Measurements from ENCODE around the gene TEAD4.

The TEAD4 gene

DNA sequence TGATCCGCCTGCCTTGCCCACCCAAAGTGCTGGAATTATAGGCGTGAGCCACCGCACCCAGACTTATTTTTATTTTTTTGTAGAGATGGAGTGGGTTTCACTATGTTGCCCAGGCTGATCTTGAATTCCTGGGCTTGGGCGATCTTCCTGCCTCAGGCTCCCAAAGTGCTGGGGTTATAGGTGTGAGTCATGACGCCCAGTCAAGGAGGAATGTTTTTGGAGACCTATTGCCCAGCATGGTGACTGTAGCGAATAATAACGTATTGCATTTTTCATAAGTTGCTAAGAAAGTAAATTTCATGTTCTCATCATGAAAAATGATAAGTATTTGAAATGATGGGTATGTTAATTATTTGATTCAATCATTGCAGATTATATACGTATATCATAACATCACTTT lies 46.5 kb downstream of the TEAD4 start:
- H3K4me3 Mint-ChIP-seq: no peak overlapping the region
- H3K9me3 Mint-ChIP-seq: no peaks in the 10 kb centered on the region
- H3K27ac Mint-ChIP-seq: no peak overlapping the region
- H3K36me3 Mint-ChIP-seq: no peaks in the 10 kb centered on the region
- no peaks in the 10 kb centered on the region for H3K4me1 Mint-ChIP-seq
- no peaks in the 10 kb centered on the region for H3K27me3 Mint-ChIP-seq

DNA sequence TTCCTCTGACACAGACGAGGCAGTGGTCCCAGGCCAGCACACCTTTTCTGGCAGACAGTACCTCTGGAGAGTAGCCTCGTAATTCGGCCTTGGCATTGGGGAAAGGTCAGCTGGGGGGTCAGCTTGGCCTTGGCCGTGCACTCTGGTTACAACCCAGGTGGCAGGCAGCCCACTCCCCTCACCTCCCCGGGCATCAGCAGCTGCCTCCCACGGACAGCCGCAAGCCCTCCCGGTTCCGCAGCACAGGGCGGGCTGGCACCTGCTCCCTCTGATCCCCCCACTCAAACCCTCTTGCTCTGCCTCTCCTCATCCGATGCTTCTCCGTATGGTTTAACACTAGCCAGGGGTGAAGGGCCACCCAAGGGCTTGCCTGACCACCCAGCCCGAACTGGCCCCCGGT lies 50.6 kb downstream of the TEAD4 start:
- Mint-ChIP-seq H3K4me1 (no peaks in the 10 kb centered on the region), H3K9me3 (no peaks in the 10 kb centered on the region), H3K27ac (no peak overlapping the region), H3K36me3 (no peaks in the 10 kb centered on the region), H3K27me3 (no peaks in the 10 kb centered on the region), H3K4me3 (no peak overlapping the region)

DNA sequence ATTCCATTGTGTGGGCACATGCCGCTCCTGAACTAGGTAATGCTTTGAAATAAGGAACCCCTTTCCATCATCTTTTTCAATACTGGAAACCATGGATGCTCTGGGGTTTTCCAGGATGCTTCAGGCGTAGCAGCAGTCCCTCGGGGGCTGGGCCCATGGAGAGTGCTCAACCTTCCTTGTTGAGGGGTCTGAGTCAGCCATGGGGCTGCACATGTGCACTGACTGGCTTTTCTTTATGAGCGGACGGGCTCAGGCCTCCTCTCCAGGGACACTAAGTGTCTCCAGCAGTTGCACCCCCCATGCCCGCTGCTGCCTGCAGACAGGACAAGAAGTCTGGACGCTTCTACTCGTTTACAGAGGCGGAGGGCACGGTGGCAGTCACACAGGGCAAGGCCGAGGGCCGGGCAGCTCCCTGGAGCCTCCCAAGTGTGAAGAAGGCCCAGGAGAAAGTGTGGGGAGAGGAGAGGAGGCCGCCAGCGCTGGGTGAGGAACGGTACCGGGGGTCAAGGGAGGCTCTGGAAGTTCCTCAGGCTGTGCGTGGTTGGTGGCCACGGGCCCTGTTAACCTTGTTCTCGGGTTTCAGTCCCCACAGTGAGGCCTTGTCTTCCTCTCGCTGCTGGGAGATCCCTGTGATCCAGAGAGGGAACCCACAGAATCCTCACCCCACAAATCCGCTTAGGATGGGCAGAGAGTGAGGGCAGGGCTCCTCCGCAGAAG lies 51.2 kb downstream of the TEAD4 start:
- Mint-ChIP-seq H3K27ac (no peak overlapping the region), H3K9me3 (no peaks in the 10 kb centered on the region), H3K36me3 (no peaks in the 10 kb centered on the region), H3K4me3 (no peak overlapping the region), H3K4me1 (no peaks in the 10 kb centered on the region), H3K27me3 (no peaks in the 10 kb centered on the region)

DNA sequence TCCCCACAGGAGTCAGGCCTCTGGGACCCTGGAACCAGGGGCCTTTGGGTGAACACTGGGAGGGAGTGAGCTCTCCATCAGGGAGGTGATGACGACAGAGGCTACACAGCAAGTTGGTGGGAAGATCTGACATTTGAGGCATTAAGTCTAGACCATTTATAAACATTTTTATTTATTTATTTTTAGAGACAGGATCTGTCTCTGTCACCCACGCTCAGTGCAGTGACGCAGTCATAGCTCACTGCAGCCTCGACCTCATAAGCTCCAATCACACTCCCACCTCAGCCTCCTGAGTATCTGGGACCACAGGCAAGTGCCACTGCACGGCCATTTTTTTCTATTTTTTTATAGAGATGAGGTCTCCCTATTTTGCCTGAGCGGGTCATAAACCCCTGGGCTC lies 53.6 kb downstream of the TEAD4 start:
- H3K27ac Mint-ChIP-seq: no peak overlapping the region
- H3K4me1 Mint-ChIP-seq: no peaks in the 10 kb centered on the region
- H3K4me3 Mint-ChIP-seq: no peak overlapping the region
- no peaks in the 10 kb centered on the region for H3K36me3 Mint-ChIP-seq
- no peaks in the 10 kb centered on the region for H3K9me3 Mint-ChIP-seq
- no peaks in the 10 kb centered on the region for H3K27me3 Mint-ChIP-seq

DNA sequence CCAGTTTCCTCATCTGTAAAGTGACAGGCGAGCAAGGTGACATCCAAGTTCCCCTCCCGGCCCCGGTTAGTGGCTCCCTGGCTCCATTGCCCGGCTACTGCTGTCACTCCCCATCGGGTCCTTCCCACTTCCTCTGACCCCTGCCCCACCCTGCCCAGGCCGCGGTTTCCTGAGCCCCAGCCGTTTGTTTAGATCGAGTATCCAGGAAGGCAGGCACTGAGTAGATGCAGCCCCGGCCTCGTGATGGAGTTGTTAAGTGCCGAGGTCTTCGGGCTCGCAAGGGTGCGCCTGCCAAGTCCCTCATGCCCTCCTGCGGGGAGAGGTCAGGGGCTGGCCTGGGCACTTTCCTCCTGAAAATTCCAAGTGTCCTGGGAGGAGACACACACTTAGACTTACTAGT lies 55.4 kb downstream of the TEAD4 start:
- no peak overlapping the region for H3K4me3 Mint-ChIP-seq
- H3K36me3 Mint-ChIP-seq: no peaks in the 10 kb centered on the region
- no peak overlapping the region for H3K27ac Mint-ChIP-seq
- H3K27me3 Mint-ChIP-seq: no peaks in the 10 kb centered on the region
- H3K4me1 Mint-ChIP-seq: no peaks in the 10 kb centered on the region
- H3K9me3 Mint-ChIP-seq: no peaks in the 10 kb centered on the region

DNA sequence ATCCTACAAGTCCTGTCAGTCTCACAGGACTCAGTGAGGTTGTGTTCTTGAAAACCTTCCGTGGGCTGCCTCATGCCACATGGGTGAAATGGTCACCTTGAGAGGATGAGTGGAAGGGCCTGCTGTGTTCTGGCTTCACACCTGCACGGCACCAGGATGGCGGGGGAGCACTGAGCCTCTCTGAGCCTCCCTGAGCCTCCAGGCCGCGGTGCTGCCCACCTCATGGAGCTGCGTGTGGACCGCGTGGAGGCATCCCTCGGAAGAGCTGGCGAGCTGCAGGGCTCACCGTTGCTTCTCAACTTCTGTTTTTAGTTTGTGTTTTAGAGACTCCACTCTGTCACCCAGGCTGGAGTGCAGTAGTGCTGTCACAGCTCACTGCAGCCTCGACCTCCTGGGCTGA lies 56.2 kb downstream of the TEAD4 start:
- H3K27me3 Mint-ChIP-seq: no peaks in the 10 kb centered on the region
- no peaks in the 10 kb centered on the region for H3K9me3 Mint-ChIP-seq
- H3K4me1 Mint-ChIP-seq: no peaks in the 10 kb centered on the region
- H3K27ac Mint-ChIP-seq: no peak overlapping the region
- H3K36me3 Mint-ChIP-seq: no peaks in the 10 kb centered on the region
- H3K4me3 Mint-ChIP-seq: no peak overlapping the region

DNA sequence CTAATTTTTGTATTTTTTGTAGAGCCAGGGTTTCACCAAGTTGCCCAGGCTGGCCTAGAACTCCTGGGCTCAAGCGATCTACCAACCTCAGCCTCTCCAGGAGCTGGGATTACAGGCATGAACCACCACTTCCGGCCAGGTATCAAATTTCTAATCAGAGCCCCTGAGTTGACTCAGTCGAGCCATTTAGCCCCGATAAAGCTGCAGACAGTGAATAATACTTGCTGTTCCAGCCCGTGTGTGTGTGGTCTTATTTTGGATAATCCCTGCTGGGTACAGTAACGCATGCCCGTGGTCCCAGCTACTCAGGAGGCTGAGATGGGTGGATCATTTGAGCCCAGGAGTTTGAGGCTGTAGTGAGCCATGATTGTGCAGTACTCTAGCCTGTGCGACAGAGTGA lies 57.0 kb downstream of the TEAD4 start:
- Mint-ChIP-seq H3K4me1 (no peaks in the 10 kb centered on the region), H3K9me3 (no peaks in the 10 kb centered on the region), H3K36me3 (no peaks in the 10 kb centered on the region), H3K27me3 (no peaks in the 10 kb centered on the region), H3K27ac (no peak overlapping the region), H3K4me3 (no peak overlapping the region)

DNA sequence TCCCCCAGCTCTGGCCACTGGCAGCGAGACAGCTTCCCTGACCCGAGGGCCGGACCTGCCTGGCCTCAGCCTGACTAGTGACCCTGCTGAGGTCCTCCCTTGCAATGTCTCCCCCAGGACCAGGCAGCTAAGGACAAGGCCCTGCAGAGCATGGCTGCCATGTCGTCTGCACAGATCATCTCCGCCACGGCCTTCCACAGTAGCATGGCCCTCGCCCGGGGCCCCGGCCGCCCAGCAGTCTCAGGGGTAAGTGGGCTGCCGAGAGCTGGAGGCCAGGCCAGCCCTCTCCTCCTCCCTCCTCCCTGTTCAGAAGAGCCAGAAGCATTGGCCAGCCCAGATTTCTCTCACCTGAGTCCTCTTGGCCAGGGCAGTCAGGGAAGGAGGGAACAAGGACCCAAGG lies 58.1 kb downstream of the TEAD4 start:
- no peaks in the 10 kb centered on the region for H3K4me1 Mint-ChIP-seq
- no peak overlapping the region for H3K27ac Mint-ChIP-seq
- H3K4me3 Mint-ChIP-seq: no peak overlapping the region
- no peaks in the 10 kb centered on the region for H3K9me3 Mint-ChIP-seq
- no peaks in the 10 kb centered on the region for H3K36me3 Mint-ChIP-seq
- no peaks in the 10 kb centered on the region for H3K27me3 Mint-ChIP-seq

DNA sequence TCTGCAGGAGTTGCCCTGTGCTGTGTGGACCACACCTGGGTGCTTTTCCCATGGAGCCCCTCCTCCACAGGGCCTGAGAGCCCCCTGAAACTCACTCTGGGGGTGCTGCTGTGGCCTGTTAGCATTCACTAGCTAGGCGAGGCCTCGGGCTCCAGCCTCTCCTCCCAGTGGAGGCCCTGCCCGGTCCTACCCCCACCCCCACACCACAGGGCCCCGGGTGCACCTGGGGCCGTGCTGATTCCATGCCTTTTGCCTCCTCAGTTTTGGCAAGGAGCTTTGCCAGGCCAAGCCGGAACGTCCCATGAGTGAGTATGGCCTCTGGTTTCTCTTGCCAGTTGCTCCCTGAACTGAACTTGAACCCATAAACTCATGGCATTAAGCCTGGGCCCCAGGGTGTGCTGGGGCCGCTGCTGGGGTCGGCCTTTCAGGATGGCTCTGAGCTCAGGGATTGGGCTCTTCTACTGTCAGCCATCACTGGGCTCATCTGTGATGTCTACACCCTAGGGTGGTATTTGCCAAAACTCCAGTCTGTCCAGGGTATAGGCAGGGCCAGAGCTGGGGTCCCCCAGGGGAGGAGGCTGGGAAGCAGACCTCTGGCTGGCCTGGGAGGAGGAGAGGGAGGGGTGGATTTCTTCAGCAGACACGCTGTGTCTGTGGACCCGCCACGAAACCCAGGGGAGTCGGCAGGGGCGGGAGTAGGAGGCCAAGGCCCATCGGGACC lies 59.2 kb downstream of the TEAD4 start:
- H3K9me3 Mint-ChIP-seq: no peaks in the 10 kb centered on the region
- H3K4me3 Mint-ChIP-seq: no peak overlapping the region
- H3K27me3 Mint-ChIP-seq: no peaks in the 10 kb centered on the region
- no peak overlapping the region for H3K27ac Mint-ChIP-seq
- H3K36me3 Mint-ChIP-seq: no peaks in the 10 kb centered on the region
- H3K4me1 Mint-ChIP-seq: no peaks in the 10 kb centered on the region

DNA sequence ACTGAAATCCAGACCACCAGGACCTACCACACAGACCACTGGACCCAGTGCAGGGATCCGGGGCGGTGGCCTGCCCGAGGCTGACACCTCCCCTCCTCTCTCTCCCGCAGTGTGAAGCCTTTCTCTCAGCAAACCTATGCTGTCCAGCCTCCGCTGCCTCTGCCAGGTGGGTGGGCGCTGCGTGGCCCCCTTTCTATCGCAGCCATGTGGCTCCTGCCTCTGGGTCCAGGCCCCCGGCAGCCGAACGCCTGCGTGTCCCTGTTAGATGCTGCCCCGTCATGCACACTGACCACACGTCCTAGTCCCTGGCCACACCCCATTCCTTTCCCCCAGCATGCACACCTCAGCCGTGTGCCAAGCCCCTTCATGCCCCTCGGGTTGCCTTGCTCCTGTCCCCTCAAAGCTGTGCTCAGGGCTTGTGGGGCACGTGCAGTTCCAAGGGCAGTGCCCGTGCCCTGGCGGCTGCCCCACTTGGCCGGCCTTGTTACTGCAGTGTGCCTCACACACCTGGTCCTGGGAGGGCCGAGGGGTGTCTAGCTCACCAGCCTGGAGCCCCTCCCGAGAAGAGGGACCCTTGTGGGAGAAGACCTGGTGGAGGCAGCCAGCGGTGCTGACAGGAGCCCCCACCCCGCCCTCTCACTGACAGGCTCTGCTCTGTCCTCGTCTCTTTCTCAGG lies 59.9 kb downstream of the TEAD4 start:
- Mint-ChIP-seq H3K27me3 (no peaks in the 10 kb centered on the region), H3K4me3 (no peak overlapping the region), H3K27ac (no peak overlapping the region), H3K9me3 (no peaks in the 10 kb centered on the region), H3K4me1 (no peaks in the 10 kb centered on the region), H3K36me3 (no peaks in the 10 kb centered on the region)

DNA sequence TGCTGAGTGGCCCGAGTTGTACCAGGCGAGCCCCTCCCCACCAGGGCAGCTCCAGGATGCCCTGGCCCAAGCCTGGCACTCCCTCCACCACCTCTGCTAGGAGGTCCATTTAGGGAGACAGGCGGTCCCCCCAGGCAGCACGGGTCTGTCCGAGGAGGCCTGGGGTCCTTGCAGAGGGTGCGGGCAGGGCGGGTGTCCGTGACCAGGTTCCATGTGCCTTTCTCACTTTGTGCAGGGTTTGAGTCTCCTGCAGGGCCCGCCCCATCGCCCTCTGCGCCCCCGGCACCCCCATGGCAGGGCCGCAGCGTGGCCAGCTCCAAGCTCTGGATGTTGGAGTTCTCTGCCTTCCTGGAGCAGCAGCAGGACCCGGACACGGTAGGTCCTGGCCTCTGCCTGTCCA lies 61.2 kb downstream of the TEAD4 start:
- H3K4me1 Mint-ChIP-seq: no peaks in the 10 kb centered on the region
- no peaks in the 10 kb centered on the region for H3K9me3 Mint-ChIP-seq
- H3K27ac Mint-ChIP-seq: no peak overlapping the region
- no peak overlapping the region for H3K4me3 Mint-ChIP-seq
- H3K36me3 Mint-ChIP-seq: no peaks in the 10 kb centered on the region
- H3K27me3 Mint-ChIP-seq: no peaks in the 10 kb centered on the region

DNA sequence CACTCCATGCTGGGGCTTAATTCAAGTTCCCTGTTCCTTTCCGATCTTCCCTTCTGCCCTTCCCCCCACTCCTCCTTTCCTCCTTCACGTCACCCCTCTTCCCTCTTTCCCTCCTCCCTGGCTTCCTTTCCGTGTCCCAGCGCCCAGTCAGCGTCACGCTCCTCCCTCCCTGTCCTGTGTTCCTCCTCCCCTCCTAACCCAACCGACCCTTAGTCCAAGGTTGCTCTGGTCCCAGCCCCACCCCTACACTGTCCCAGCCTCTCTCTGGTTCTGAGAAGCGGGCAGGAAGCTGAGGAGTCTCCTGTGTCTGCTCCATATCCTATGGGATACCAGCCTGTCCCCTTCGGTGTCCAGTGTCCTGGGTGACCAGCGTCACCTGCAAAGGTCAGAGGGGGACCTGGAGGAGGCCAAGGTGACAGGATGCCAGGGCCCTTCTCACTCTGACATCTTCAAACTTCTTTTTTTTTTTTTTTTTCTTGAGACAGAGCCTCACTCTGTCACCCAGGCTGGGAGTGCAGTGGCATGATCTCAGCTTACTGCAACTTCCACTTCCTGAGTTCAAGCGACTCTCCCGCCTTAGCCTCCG lies 61.7 kb downstream of the TEAD4 start:
- Mint-ChIP-seq H3K4me3 (no peak overlapping the region), H3K9me3 (no peaks in the 10 kb centered on the region), H3K27ac (no peak overlapping the region), H3K36me3 (no peaks in the 10 kb centered on the region), H3K27me3 (no peaks in the 10 kb centered on the region), H3K4me1 (no peaks in the 10 kb centered on the region)

DNA sequence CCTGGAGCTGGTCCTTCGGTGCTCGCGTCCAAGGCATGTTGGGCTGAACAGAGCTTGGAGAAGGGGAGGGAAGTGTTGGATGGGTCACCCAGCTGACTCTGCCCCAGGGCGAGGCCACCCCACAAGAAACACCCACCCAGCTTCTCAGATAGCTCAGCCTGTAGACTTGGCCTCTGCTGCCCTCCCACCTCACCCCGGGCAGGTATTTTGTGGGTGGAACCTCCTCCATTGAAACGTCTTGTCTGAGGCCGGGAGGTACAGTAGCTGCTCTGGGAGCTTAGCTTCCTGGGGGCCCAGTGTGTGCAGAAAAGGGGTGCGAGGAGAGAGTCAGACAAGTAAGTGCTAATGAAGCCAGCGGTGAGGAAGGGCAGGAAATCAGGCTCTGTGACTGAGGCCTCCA lies 63.2 kb downstream of the TEAD4 start:
- Mint-ChIP-seq H3K4me1 (no peaks in the 10 kb centered on the region), H3K27me3 (no peaks in the 10 kb centered on the region), H3K9me3 (no peaks in the 10 kb centered on the region), H3K27ac (no peak overlapping the region), H3K36me3 (no peaks in the 10 kb centered on the region), H3K4me3 (no peak overlapping the region)

DNA sequence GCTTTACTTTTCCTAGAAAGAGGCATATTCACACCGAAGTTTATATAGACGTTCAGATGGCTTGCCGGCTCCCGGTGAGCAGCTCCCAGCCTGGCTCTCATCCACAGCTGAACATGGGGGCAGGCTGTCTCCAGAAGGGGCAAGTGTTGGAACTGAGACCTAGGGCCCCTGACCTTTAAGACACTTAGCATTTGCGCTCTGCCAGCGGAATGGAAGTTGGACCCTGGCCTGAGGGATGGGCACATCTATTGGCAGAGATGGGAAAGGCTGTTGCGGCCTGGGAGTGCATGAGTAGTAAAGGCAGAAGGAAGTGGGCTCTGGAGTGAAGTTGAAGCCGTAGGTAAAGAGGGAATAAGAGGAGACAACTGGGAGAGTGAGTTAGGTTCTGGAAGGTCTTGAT lies 63.8 kb downstream of the TEAD4 start:
- H3K27ac Mint-ChIP-seq: no peak overlapping the region

DNA sequence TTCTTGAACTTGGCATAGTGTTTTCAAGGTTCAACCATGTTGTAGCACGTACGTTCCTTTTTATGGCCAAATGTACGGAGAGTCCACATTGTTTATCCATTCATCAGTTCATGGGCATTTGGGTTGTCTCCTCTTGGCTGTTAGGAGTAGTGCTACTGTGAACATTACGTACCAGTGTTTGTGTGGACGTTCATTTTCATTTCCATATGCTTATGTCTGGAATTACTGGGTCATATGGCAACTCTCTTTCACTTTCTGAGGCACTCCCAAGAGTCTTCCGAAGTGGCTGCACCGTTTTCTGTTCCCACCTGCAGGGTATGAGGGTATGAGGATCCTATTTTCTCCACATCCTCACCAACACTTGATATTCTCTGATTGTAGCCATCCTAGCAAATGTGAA lies 68.9 kb downstream of the TEAD4 start:
- no peaks in the 10 kb centered on the region for H3K36me3 Mint-ChIP-seq
- peaks cover 3% of the 10 kb centered on the region for H3K27me3 Mint-ChIP-seq
- no peak overlapping the region for H3K4me3 Mint-ChIP-seq
- H3K9me3 Mint-ChIP-seq: no peaks in the 10 kb centered on the region
- no peak overlapping the region for H3K27ac Mint-ChIP-seq
- H3K4me1 Mint-ChIP-seq: no peaks in the 10 kb centered on the region

More for the DNA sequence above, 63.8 kb downstream of the TEAD4 start:
- H3K9me3 Mint-ChIP-seq: no peaks in the 10 kb centered on the region
- no peaks in the 10 kb centered on the region for H3K27me3 Mint-ChIP-seq
- H3K4me1 Mint-ChIP-seq: no peaks in the 10 kb centered on the region
- no peak overlapping the region for H3K4me3 Mint-ChIP-seq
- no peaks in the 10 kb centered on the region for H3K36me3 Mint-ChIP-seq

DNA sequence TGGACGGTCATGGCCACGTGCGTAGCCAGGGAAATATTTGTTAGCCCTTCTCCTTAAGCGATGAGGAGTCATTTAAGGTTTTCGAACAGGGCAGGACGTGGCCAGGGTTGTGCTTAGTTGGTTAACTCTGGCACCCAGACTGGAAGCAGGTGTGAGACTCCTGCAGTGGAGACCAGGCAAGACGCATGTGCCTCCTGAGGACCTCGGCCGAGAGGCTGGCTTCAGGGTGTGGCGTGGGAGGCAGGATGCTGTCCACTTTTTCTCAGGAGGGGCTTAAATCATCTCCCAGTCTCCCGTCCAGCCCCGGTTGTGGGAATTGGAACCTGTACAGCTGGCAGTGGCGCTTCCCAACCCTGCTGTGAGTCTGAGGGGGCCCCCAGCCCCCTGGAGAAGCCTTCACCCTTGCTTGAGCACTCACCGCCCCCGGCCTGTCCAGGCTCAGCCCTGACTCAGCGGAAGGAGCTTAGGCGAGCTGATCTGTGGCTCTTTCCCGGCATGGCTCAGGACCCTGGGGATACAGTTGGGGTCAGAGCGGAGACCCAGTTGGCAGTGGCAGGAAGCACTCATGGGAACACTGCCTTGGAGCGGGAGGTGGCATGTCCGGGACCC lies 71.7 kb downstream of the TEAD4 start:
- Mint-ChIP-seq H3K36me3 (no peaks in the 10 kb centered on the region), H3K4me3 (no peak overlapping the region), H3K27me3 (peaks cover 3% of the 10 kb centered on the region)

More for the DNA sequence above, 71.7 kb downstream of the TEAD4 start:
- H3K9me3 Mint-ChIP-seq: no peaks in the 10 kb centered on the region
- no peaks in the 10 kb centered on the region for H3K4me1 Mint-ChIP-seq
- H3K27ac Mint-ChIP-seq: no peak overlapping the region
